Panc1 (cell line): ENCODE results near the gene DPP9.

ENCODE experiments used
- POLR2AphosphoS5 ChIP-seq: IDR thresholded peaks from 2 replicates; pipeline ENCODE4 v1.6.1; 2012; ENCODE audit warnings: mild to moderate bottlenecking, low read depth, low read length, moderate library complexity
- REST ChIP-seq, 2 experiments: IDR thresholded peaks; 2 replicates each; pipeline ENCODE4 v1.6.1; 2011 to 2012; ENCODE audit warnings: low read depth in 2 of 2, control low read depth in 1 of 2, low read length in 1 of 2, mild to moderate bottlenecking in 1 of 2, moderate library complexity in 1 of 2; ENCODE audit not compliant: insufficient read depth in 1 of 2
- SIN3A ChIP-seq: IDR thresholded peaks from 2 replicates; pipeline ENCODE4 v1.6.1; 2012; ENCODE audit warnings: low read depth, mild to moderate bottlenecking, low read length, moderate library complexity, borderline replicate concordance; ENCODE audit not compliant: insufficient read depth
- TCF7L2 ChIP-seq: IDR thresholded peaks from 2 replicates; pipeline ENCODE4 v1.6.1; 2011; ENCODE audit warnings: mild to moderate bottlenecking, low read depth, low read length, inconsistent platforms
- TF ChIP-seq, protein P1 (sequence below): fragments of 450-650 bp; IDR thresholded peaks from 2 replicates; pipeline ENCODE4 v1.5.1; 2017; ENCODE audit warnings: mild to moderate bottlenecking

- TF ChIP-seq, protein P1, sequence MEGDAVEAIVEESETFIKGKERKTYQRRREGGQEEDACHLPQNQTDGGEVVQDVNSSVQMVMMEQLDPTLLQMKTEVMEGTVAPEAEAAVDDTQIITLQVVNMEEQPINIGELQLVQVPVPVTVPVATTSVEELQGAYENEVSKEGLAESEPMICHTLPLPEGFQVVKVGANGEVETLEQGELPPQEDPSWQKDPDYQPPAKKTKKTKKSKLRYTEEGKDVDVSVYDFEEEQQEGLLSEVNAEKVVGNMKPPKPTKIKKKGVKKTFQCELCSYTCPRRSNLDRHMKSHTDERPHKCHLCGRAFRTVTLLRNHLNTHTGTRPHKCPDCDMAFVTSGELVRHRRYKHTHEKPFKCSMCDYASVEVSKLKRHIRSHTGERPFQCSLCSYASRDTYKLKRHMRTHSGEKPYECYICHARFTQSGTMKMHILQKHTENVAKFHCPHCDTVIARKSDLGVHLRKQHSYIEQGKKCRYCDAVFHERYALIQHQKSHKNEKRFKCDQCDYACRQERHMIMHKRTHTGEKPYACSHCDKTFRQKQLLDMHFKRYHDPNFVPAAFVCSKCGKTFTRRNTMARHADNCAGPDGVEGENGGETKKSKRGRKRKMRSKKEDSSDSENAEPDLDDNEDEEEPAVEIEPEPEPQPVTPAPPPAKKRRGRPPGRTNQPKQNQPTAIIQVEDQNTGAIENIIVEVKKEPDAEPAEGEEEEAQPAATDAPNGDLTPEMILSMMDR = no peak
- TF ChIP-seq POLR2AphosphoS5 (no peak), REST (IDR thresholded peaks at IDR 0.05; ENCODE audit: insufficient read depth in 1 of 2, low read depth in 2 of 2, low read length in 1 of 2) (no peak), SIN3A (no peak), TCF7L2 (no peak)
Measured at GRCh38 chr19:4738734-4739133, 15.1 kb upstream of the DPP9 start.
